GM23338 (cell line): Measurements from ENCODE around the gene NUB1. TPM values are rescaled to one million over a fixed set of nuclear protein-coding genes. Genes with fewer than 3 reads are reported as not detected.

Source experiments
- ATAC-seq: fragments of 200-7000 bp; cut with Tn5 transposase; 3 replicates; pipeline ENCODE4 v1.9.1; 2020
- DNase-seq: peaks from one replicate; pipeline ENCODE4 v3.0.0-alpha.2; 2015; ENCODE audit warnings: low spot score
- H2AFZ ChIP-seq: fragments of 200-600 bp; sonication (generic); 2 replicates; pipeline ENCODE4 v1.8.0; 2016; ENCODE audit warnings: antibody characterized with exemption, mild to moderate bottlenecking, moderate library complexity
- H3F3A ChIP-seq: fragments of 200-600 bp; sonication (generic); replicated peaks from 2 replicates; pipeline ENCODE4 v1.8.0; 2017; ENCODE audit warnings: antibody characterized with exemption, mixed run types, low read depth
- H3K27ac ChIP-seq: fragments of 200-600 bp; sonication (generic); 2 replicates; pipeline ENCODE4 v1.6.1; 2016; ENCODE audit warnings: low read depth
- H3K27me3 ChIP-seq: fragments of 200-600 bp; sonication (generic); 2 replicates; pipeline ENCODE4 v1.8.0; 2016; ENCODE audit warnings: mild to moderate bottlenecking, mixed run types, moderate library complexity; ENCODE audit not compliant: insufficient read depth
- H3K36me3 ChIP-seq: fragments of 200-600 bp; sonication (generic); 2 replicates; pipeline ENCODE4 v1.8.0; 2016; ENCODE audit warnings: mild to moderate bottlenecking; ENCODE audit not compliant: insufficient read depth
- H3K4me1 ChIP-seq: fragments of 200-600 bp; sonication (generic); 2 replicates; pipeline ENCODE4 v1.8.0; 2016; ENCODE audit warnings: mild to moderate bottlenecking, moderate library complexity; ENCODE audit not compliant: insufficient read depth
- H3K4me2 ChIP-seq: fragments of 200-600 bp; sonication (generic); 2 replicates; pipeline ENCODE4 v1.7.1; 2017; ENCODE audit warnings: mixed run types
- H3K4me3 ChIP-seq: fragments of 200-600 bp; sonication (generic); 2 replicates; pipeline ENCODE4 v1.6.1; 2016; ENCODE audit warnings: mixed run types
- H3K79me2 ChIP-seq: fragments of 200-600 bp; sonication (generic); replicated peaks from 2 replicates; pipeline ENCODE4 v1.8.0; 2017; ENCODE audit warnings: mild to moderate bottlenecking; ENCODE audit not compliant: insufficient read depth
- H3K9me2 ChIP-seq: fragments of 200-600 bp; sonication (generic); 2 replicates; pipeline ENCODE4 v1.8.0; 2017; ENCODE audit not compliant: insufficient read depth
- H4K20me1 ChIP-seq: fragments of 200-600 bp; sonication (generic); replicated peaks from 2 replicates; pipeline ENCODE4 v1.8.0; 2017; ENCODE audit warnings: mild to moderate bottlenecking; ENCODE audit not compliant: insufficient read depth
- H3K27ac Mint-ChIP-seq: 2 replicates; pipeline ENCODE4 v1.8.0; 2020; ENCODE audit warnings: inconsistent platforms, mild to moderate bottlenecking, moderate library complexity, mixed read lengths
- H3K27me3 Mint-ChIP-seq: 3 replicates; pipeline ENCODE4 v1.8.0; 2022; ENCODE audit warnings: low read depth, mild to moderate bottlenecking, moderate library complexity, mixed read lengths, inconsistent platforms; ENCODE audit not compliant: insufficient read depth, poor library complexity
- H3K36me3 Mint-ChIP-seq: 3 replicates; pipeline ENCODE4 v1.8.0; 2021; ENCODE audit warnings: low read depth, mild to moderate bottlenecking, inconsistent platforms, moderate library complexity, mixed read lengths
- H3K4me1 Mint-ChIP-seq: 3 replicates; pipeline ENCODE4 v1.8.0; 2020; ENCODE audit warnings: mild to moderate bottlenecking, inconsistent platforms, mixed read lengths
- H3K4me3 Mint-ChIP-seq: 3 replicates; pipeline ENCODE4 v1.8.0; 2021; ENCODE audit warnings: moderate library complexity, mild to moderate bottlenecking, inconsistent platforms, mixed read lengths
- H3K9me3 Mint-ChIP-seq: 3 replicates; pipeline ENCODE4 v1.8.0; 2020; ENCODE audit warnings: moderate library complexity, mild to moderate bottlenecking, inconsistent platforms, mixed read lengths
- CREB1 ChIP-seq: fragments of 250-450 bp; sonication (Bioruptor Pico); IDR thresholded peaks from 2 replicates; pipeline ENCODE4 v1.5.0; 2020; ENCODE audit warnings: low read depth, mild to moderate bottlenecking, moderate library complexity
- CTCF ChIP-seq, 2 experiments: fragments of 200-600 bp in 1 of 2; sonication (generic) in 1 of 2; conservative IDR thresholded peaks; 2 replicates each; pipeline versions ENCODE4 v1.5.1 to v1.6.1; 2016 to 2017; ENCODE audit warnings: antibody characterized with exemption in 2 of 2, low read depth in 2 of 2, mild to moderate bottlenecking in 2 of 2, moderate library complexity in 1 of 2
- ETS1 ChIP-seq: IDR thresholded peaks from 2 replicates; pipeline ENCODE4 v1.6.1; 2016; ENCODE audit warnings: antibody characterized with exemption
- EZH2 ChIP-seq: fragments of 200-600 bp; sonication (generic); IDR thresholded peaks from one replicate; pipeline ENCODE4 v1.8.0; 2017; ENCODE audit warnings: antibody characterized with exemption, mild to moderate bottlenecking, low read depth; ENCODE audit not compliant: unreplicated experiment
- EZH2phosphoT487 ChIP-seq: fragments of 200-600 bp; sonication (generic); IDR thresholded peaks from one replicate; pipeline ENCODE4 v1.8.1; 2018; ENCODE audit warnings: antibody characterized with exemption; ENCODE audit not compliant: unreplicated experiment
- JUNB ChIP-seq: IDR thresholded peaks from one replicate; pipeline ENCODE4 v1.6.1; 2016; ENCODE audit warnings: antibody characterized with exemption; ENCODE audit not compliant: unreplicated experiment
- NANOG ChIP-seq: IDR thresholded peaks from 2 replicates; pipeline ENCODE4 v1.6.1; 2016; ENCODE audit warnings: antibody characterized with exemption, borderline replicate concordance
- POLR2AphosphoS5 ChIP-seq: IDR thresholded peaks from 2 replicates; pipeline ENCODE4 v1.6.1; 2016; ENCODE audit warnings: antibody characterized with exemption, low read depth
- REST ChIP-seq: IDR thresholded peaks from one replicate; pipeline ENCODE4 v1.6.1; 2018; ENCODE audit warnings: antibody characterized with exemption; ENCODE audit not compliant: unreplicated experiment
- STAT1 ChIP-seq: IDR thresholded peaks from one replicate; pipeline ENCODE4 v1.6.1; 2016; ENCODE audit warnings: antibody characterized with exemption; ENCODE audit not compliant: unreplicated experiment
- ZNF114 ChIP-seq: fragments of 250-450 bp; sonication (Bioruptor Pico); IDR thresholded peaks from 2 replicates; pipeline ENCODE4 v1.5.0; 2020; ENCODE audit warnings: mild to moderate bottlenecking, moderate library complexity
- ZNF331 ChIP-seq: fragments of 250-450 bp; sonication (Bioruptor Pico); IDR thresholded peaks from 2 replicates; pipeline ENCODE4 v1.5.0; 2020; ENCODE audit warnings: low read depth, mild to moderate bottlenecking, moderate library complexity
- ZNF462 ChIP-seq: fragments of 250-450 bp; sonication (Bioruptor Pico); IDR thresholded peaks from 2 replicates; pipeline ENCODE4 v1.5.0; 2020; ENCODE audit warnings: mild to moderate bottlenecking, moderate library complexity
- polyA plus RNA-seq: library from polyadenylated mRNA; unstranded; fragments of >200 nt; fragmentation: Nextera tagmentation; extraction: Ambion mirVana; gene quantifications from 2 replicates; pipeline ENCODE4 v1.2.1, GENCODE V29; 2016
- total RNA-seq: library from RNA; depleted of rRNA; stranded (reverse); fragments of >200 nt; shearing (Covaris generic); gene quantifications from 2 replicates; pipeline ENCODE4 v1.2.3, GENCODE V29; 2014

NUB1 gene
- total and polyA plus RNA-seq, 2 experiments from 2014 or later: 31.8 to 42.3 TPM

- DNase-seq (no peak), ATAC-seq (no peak)
- peaks cover 12% of the 10 kb centered on the region; the same call in 1 of the 2 replicates for H3F3A ChIP-seq
- no peak overlapping the region for H2AFZ ChIP-seq
- Mint-ChIP-seq H3K4me3 (no peak overlapping the region), H3K27ac (no peak overlapping the region), H3K27me3 (peaks cover 25% of the 10 kb centered on the region), H3K36me3 (no peaks in the 10 kb centered on the region; the same call in 2 of the 3 replicates), H3K9me3 (no peaks in the 10 kb centered on the region), H3K4me1 (peaks cover 16% of the 10 kb centered on the region)
- peaks cover 18% of the 10 kb centered on the region for H3K4me1 ChIP-seq
- no peak for TF ChIP-seq ZNF331 (CRISPR knock-in tag)
- no peak for TF ChIP-seq STAT1
- no peak for TF ChIP-seq CTCF (conservative IDR thresholded peaks at IDR 0.05; ENCODE audit: low read depth in 2 of 2)
- no peak for TF ChIP-seq JUNB
- TF ChIP-seq NANOG: no peak
- TF ChIP-seq ETS1: no peak
- no peak for TF ChIP-seq POLR2AphosphoS5
- TF ChIP-seq ZNF114 (CRISPR knock-in tag): no peak
- TF ChIP-seq ZNF462: no peak
- TF ChIP-seq EZH2phosphoT487: no peak
- TF ChIP-seq CREB1 (CRISPR knock-in tag): no peak
- TF ChIP-seq REST: no peak
- TF ChIP-seq EZH2: no peak
- H3K4me3 ChIP-seq: no peak overlapping the region
- peaks cover 26% of the 10 kb centered on the region for H3K27me3 ChIP-seq
- no peaks in the 10 kb centered on the region for H4K20me1 ChIP-seq
- no peak overlapping the region for H3K4me2 ChIP-seq
- H3K9me2 ChIP-seq: no peaks in the 10 kb centered on the region
- no peak overlapping the region for H3K27ac ChIP-seq
- H3K79me2 ChIP-seq: no peaks in the 10 kb centered on the region
- no peaks in the 10 kb centered on the region; the same call in 1 of the 2 replicates for H3K36me3 ChIP-seq
Measured at GRCh38 chr7:151384776-151385625, 43.4 kb downstream of the NUB1 start.
